Measurements from ENCODE around the gene THBD. TPM values are rescaled to one million over a fixed set of nuclear protein-coding genes. Genes with fewer than 3 reads are reported as not detected.

The THBD gene
- total RNA-seq, 1 experiment from 2014 or later, result 5.4 TPM

DNA sequence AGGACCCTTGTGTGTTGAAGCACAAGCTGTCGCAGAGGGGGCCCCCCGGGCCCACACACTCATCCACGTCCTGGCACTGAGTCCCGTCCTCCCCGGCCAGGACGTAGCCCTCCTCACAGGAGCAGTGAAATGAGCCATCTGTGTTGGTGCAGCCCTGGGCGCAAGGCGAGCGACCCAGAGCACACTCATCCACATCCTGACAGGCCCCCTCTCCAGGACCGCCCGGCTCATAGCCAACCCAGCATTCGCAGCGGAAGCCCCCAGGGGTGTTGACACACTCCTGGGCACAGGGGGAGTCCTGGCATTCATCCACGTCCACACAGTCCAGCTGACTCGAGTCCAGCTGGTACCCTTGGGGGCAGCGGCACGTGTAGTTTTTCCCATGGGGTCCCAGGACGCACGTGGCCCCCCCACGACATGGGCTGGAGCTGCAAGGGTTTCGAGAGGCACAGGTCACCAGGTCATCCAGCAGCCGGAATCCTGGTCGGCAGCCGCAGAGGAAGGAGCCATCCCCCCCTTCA lies 35.4 kb upstream of the THBD start:
- DNase-seq (ENCODE audit: low read depth), result no peak

DNA sequence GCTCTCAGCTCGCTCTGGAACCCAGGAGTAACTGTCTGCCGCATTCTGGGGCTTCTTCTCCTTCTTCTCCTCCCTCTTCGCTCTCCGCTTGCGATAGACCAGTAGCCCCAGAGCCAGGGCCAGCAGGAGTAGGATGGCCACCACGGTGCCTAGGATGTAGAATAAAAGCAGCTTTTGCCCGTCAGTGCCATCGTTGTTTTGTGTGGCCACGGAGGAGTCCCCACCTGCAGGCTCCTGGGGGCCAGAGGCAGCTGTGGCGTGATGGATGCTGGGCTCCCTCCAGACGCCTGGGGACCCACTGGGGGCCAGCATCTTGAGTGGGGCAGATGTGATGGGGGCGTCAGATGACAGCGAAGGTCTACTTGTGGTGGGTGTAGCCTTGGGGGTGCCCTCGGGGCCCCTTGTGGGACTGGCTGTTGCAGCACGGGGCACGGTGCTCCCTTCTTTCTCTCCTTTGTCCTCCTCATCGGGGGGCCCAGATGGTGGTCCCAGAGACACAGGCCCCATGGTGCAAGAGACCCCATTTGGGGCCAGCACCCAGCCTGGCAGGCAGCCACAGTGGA lies 34.9 kb upstream of the THBD start:
- no peak for DNase-seq (ENCODE audit: low read depth)

DNA sequence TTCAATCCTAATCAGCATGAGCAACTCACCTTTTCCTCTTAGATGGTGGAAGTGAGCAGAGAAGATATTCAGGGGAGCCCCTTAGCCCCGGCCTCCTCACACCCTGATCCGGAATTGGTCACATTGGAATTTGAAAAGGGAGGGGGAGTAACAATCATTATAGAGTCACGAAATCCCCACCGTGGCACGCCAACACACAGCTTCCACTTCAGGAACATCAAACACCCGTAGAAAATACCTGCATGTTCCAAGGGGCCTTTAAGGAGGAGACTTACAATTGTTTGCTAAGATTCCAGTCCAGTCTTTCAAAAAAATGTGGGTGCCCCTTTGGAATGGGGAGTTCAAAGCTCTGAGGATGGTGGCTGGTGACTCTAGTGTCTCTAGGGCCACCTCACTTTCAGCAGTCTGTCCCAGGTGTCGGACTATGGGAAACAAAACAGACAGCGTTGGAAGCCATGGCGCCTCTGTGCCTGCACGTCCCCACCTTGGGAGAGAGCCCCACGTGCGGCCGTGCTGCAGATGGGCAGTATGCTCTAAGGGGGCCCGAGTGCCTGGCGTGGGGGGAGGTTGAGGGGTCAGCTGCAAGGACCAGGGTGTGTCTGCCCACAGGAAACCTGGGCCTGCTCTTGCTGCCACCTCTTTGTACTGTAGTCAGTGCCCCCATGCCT lies 34.2 kb upstream of the THBD start:
- DNase-seq (ENCODE audit: low read depth), result no peak

DNA sequence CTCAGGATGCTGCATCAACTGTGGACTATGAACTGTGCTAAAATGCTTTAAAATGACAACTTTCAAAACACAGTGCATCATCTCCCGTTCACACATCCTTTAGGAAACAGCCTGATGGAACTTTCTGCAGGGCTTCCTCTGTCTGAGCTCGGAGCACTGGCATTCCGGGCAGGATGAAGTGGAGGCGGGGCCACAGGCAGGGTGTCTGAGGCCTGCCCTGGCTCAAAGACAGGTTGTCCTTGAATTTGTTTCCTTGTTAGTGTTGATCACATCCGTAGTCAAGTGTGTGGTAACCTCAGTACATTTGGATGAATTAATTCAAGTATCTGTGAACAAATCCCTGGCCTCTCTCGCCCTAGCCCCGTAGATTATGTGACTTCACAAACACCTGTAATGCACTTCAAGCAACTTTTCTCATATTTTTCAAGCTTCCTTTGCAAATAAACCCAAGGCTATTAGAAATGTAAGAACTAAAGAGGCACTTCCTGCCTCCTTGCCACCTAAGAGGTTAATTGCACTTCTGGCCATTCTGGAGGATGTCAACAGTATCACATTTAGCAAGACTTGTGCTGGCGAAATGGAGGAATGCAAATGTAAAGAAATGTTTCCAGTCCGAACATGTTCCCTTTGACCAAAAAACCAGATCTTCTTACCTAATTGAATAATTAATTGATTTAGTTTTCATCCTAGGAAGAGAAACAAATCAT lies 33.5 kb upstream of the THBD start:
- no peak for DNase-seq (ENCODE audit: low read depth)

DNA sequence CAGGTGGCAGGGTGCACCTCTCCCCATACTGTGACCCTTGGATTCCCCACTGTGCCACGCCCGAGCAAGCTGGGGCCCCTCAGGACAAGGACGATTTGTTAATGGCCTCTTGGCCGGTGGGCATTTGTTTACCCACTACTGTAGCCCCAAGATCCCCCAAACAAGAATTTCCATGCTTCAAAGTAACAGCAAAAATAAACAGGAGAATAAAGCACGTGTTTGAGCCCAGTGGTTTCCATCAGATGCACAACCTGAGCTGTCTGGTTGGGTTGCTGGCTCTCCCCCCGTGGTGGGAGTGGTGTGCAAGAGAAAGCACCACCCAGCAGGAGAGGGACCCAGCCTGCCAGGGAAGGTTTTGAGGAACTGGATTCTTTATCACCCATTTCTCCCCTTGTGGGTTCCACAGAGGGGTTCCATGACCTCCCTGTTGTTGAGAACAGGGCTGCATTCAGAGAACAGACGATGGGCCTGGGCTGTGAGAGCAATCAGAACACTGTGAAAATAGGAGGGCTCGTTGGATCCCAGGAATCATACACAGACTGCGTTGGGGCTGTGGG lies 31.9 kb upstream of the THBD start:
- no peak for DNase-seq (ENCODE audit: low read depth)

DNA sequence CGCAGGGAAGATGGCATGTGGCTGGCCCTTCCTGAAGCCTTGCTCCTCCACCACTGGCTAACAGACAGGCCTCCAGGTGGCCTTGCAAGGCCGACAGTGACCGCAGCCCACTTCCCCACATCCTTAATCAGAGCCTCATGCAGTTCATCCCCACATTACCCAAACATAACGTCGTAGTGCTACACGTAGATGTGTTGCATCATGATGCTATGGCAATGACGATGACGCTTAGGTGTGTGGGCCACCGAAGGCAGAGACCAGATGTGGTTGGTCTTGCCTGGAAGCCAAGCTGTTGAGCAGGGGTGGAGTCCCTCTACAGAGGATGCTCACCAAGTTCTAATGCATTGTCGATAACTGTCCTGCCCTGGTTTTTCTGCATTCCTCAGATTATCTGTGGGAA lies 31.0 kb upstream of the THBD start:
- DNase-seq (ENCODE audit: low read depth), result no peak

DNA sequence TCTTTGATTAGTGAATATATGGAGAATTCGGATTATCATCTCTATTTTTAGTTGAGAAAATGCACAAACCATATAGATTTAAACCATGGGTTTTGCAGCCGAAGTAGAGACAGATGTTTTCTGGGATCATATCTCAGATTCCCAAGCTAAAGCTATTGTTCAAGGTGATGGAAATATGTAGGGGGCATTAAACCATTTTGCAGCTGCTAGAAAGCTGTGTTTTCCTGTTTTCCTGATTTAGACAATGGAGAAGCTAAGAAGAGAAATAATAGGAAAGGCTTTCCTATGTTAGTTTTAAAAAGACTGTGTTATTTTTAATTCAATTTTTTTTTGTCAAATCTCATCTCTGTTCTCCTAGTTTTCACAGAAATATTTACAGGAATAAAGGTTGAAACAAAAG lies 30.5 kb upstream of the THBD start:
- no peak for DNase-seq (ENCODE audit: low read depth)

DNA sequence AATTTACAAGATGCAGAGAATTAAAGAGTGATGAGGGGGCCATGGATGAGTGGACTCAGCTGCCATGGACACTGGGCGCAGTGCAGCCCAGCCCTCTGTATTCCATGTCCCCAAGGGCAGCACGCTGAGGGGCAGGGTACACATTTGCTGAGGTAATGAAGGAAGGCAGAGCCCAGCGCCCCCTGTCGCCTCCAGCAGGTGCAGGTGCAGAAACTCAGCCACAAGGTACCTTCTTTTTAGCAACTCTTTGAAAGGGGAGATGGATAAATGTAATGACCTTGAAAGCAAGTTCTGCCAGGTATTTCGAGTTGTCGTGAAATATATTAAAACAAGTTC lies 29.5 kb upstream of the THBD start:
- DNase-seq (ENCODE audit: low read depth), result no peak

DNA sequence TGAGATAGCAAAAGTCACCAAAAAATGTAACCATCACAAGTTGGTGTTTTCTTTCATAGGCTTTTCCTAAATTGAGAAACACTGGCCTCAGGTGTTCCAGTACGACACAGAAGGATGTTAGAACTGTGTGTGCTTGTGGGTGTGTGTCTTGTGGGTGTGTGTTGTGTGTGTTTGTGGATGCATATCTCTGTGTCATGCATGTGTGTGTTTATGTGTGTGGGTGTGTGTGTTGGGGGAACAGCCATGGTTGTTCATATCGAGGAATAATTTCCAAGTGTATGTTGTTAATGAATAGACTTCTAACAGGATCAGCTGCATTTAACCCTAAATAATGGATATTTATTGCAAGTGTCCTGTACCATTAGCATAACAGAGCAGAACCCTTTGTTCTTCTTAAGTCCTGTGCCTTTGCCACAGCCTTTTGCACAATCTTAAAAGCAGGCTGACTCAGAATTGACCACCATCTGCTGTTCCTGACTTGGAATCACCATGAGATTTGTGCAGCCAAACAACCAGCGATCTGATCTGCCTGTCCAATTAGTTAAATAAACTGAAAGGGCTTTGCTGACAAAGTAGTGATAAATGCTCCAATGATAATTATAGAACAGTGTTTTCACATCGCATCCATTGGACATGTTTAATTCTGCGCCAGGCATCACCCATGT lies 29.0 kb upstream of the THBD start:
- no peak for DNase-seq (ENCODE audit: low read depth)

DNA sequence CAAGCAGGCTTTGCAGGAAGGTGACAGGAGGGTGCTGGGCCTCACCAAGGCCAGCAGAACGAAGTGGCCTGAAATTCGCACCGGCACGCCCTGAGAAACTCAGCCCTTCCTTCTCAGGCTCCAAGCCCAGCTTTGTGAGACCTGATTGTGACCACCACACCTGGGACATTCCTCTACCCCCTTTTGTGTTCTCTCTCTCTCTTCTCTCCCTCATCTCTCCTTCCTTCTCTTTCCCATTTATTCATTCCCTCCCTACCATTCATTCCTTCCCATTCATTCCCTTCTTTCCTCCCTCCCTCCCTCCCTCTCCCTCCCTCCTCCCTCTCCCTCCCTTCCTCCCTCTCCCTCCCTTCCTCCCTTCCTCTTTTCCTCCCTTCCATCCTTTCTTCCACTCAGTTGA lies 27.8 kb upstream of the THBD start:
- no peak for DNase-seq (ENCODE audit: low read depth)

DNA sequence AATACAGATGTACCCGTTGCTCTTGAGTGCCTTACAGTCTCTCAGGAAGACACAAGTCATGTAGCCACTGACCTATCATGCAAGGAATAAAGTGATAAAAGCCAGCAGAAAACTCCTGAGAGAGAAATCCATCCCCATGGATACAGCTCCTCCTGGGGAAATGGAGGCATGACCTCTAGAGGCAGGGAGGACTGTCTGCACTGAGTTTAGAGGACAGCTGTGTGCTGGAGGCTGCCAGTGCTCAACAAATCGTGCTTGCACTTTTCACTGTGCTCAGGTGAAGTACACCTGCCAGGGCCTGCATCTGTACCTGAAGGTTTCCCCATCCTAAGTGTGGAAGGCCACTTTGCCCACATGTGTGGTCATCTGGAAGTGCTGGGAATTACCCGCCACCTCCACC lies 24.6 kb upstream of the THBD start:
- no peak for DNase-seq (ENCODE audit: low read depth)

DNA sequence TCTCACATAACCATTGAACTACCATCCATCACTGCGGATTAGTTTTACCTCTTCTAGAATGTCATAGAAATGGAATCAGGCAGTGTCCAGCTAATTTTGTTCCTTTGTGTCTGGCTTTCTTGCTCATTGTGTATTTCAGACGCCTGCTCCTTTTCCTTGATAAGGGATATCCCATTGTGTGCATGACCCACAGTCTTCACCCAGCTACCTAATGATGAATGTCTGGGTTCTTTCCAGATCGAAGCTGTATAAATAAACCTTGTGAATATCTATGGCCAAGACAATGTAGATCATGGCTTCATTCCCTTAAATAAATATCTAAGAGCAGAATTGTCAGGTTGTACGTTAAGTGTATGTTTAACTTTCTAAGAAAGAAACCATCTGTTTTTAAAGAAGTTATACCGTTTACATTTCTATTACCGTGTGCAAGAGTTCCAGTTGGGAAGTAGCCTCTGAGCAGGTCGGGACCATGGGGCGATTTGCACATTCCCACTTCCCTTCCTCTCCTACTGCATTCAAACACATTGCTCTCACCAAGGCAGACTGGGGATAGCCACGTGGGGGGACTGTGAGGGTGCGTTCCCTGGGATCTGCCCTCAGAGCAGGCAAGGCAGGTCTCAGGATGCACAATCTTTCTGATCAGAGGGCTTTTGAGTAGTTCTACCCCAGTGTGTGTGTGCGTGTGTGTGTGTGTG lies 23.6 kb upstream of the THBD start:
- no peak for DNase-seq (ENCODE audit: low read depth)

DNA sequence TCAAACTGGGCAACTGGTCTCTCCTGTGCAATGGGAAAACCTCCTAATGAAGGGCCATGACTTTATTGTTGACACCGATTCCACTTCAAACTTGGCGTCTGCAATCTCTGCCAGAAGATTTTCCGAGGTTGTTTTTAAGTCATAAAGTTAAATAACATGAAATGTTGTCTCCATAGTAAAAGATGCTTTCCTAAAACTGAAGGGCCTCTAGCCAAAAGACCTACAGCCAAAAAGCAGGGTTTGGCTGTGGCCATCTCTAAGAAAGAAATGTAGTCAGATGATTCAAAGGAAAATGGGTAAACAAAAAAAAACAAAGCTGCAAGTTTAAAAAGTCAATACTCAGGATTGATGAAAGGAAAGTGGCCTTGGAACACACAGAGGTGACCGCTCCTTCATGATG lies 22.5 kb upstream of the THBD start:
- DNase-seq (ENCODE audit: low read depth), result no peak

DNA sequence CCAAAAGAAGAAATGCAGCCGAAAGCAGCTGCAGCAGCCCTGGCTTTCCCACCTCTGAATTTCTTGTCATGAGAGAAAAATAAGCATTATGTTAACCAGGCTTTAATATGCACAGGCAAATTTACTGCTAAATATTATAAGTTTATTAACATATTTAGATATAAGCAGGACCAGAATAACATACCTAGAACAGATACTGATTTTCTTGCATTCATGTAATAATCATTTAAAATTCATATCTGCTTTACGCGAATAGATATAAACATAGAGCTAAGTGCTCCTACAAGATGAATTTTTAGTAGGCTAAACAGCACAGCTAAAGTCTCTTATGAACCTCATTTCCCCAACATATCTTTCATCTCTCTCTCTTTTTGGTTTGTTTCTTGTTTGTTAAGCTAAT lies 21.9 kb upstream of the THBD start:
- DNase-seq (ENCODE audit: low read depth), result no peak

DNA sequence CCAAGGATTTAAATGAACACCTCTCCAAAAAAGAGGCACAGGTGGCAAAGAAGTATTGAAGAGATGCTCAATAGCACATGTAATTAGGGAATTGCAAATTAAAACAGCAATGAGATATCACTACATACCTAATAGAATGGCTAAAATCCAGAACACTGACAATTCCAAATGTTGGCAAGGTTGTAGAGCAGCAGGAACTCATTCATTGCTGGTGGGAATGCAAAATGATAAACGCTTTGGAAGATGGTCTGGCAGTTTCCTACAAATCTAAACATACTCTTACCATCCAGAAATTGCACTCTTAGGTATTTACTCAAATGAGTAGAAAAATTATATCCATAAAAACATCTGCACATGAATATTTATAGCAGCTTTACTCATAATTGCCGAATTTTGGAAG lies 19.6 kb upstream of the THBD start:
- no peak for DNase-seq (ENCODE audit: low read depth)

DNA sequence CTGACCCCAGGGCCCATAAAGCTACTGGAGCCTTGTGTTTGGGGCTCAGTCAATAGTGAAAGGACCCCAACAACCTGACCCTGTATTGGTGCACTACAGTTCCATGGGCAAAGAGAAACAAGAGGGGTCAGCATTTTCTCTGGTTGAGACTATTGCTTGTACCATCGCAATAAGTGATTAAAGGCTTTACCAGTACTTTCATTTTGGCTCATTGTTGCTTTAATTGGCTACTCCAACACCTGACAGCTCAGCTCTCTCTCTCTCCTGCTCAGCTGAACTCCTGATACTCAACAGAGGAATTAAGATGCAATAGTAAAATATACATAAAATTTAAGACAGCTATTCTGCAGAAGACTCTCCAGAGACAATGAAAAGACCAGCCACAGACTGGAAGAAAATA lies 18.8 kb upstream of the THBD start:
- no peak for DNase-seq (ENCODE audit: low read depth)

DNA sequence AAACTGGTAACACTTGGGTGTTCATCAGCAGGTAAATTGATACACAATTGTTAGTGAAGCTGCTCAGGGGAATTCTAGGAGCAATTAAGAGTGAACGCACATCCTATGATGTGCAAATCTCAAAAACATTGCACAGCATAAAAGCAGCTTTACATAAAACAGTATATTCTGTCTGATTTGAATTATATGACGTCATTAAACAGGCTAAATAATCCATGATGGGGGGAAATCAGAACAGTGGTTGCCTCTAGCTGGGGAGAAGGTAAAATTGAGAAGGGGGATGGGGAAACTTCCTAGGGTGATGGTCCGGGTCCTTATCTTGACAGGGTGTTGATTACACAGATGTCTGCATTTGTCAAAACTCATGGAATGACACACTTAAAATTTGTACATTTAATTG lies 17.3 kb upstream of the THBD start:
- DNase-seq (ENCODE audit: low read depth), result no peak

DNA sequence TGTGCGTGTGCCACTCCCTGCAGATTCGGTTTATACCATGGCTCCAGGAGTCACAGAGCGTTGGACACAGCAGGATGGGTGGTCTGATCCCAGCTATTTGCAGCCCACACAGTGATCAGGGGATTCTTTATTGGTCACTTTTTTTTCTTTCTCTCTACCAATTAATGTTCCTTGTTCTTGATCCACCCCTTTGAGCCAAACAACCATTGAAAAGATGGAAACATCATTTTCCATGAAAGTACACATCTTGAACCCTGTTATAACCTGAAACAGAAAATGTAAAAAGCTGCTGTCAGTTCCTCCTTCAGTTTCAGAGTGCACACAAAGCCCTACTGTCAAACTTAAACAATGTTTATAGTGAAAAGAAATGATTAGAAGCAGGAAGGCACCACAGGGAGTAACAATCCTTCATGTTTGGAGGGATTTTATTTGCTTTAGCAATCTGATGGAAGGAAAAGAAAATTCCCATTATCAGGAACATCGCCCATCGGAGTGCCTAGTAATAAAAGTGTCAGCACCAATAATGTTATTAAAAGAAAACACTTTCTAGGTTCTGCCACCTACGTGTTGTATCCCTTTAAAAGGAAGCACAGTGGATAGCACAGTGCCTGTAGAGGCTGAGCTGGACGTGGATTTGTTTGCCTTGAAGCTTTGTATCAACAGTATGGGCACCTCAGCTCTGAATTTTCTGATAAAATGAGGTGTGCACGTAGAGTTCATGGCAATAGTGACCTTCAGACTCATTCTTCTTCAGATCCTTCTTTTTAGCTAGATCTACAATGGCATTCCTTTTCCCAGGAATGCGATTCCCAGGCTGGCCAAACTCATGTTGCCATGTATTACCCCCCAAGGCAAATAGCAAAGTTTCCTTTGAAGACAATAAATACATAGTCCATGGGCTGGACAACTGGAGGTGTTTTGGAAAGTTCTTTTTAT lies 16.1 kb upstream of the THBD start:
- no peak for DNase-seq (ENCODE audit: low read depth)

DNA sequence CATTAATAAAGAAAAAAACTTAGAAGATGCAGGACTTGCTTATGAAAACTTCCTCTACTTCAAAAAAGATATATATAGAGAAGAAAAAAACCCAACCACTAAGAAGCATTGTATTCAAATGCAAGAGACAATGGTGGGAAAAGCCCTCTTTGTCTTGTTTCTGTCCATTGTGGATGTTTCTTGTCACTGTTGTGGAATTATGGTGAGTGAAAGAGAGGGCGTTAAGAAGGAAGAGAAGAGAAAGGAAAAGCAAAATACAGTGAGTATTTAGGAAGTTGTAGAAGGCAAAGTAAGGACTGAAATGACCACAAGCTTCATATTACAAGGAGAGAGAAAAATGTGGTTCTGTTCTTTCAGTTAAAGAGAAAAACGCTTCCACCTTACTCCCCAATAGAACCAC lies 14.1 kb upstream of the THBD start:
- no peak for DNase-seq (ENCODE audit: low read depth)

DNA sequence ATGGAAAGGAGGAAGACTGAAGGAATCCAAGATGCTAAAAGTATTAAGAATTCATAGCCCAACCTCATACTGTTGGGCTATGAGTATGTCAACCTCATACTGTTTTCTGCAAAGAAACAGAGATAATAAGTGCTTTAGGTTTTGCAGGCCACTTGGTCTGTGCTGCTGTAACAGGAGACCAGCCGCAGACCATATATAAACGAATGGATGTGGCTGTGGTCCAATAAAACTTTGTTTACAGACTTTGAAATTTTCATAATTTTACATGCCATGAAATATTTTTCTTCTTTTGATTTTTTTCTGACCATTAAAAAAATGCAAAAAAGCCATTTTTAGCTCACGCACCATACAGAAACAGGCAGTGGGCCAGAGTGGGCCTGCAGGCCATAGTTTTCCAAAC lies 13.7 kb upstream of the THBD start:
- no peak for DNase-seq (ENCODE audit: low read depth)

DNA sequence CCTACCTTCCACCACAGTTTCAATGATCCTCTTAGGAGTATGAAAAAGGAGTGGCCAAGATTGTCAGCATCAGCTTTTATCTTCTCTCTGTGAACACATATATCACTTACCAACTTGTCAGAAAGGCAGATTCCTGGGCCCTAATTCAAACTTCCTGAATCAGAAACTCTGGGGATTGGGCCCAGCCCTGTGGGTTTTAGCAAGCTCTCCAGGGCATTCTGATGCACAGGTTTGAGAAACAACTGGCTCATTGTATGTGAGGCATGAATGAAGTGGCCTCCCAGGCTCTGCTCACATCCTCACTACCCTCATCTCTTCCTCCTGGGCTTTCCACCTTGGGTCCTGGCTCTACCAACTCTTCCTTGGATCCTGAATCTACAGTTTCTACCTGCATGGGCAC lies 13.2 kb upstream of the THBD start:
- no peak for DNase-seq (ENCODE audit: low read depth)
